OCI-LY7 (cell line): ENCODE measurements around the gene CORO7. TPM values are rescaled to one million over a fixed set of nuclear protein-coding genes. Genes with fewer than 3 reads are reported as not detected.

Experiments used
- BruUV-seq: library from RNA; stranded (reverse); fragments of 400-500 nt; replicated peaks from 2 replicates; lab custom pipeline; 2021; lab: Mats Ljungman, UMichigan
- CTCF ChIA-PET: fragments of 300-600 bp; sonication (Branson Sonifier 250); formaldehyde crosslinking; loops from one replicate; lab custom pipeline; 2022; ENCODE audit warnings: antibody characterized with exemption; ENCODE audit not compliant: unreplicated experiment; lab: Charles Lee
- POLR2A ChIA-PET: fragments of 300-600 bp; sonication (Branson Sonifier 250); formaldehyde crosslinking; loops from one replicate; lab custom pipeline; 2022; ENCODE audit warnings: antibody characterized with exemption; lab: Charles Lee
- DNase-seq: peaks from one replicate; pipeline ENCODE4 v3.0.0-alpha.2; 2015; ENCODE audit warnings: low spot score
- H2AFZ ChIP-seq: fragments of 200-600 bp; sonication (generic), shearing (Covaris generic); 2 replicates; pipeline ENCODE4 v1.6.1; 2014; ENCODE audit warnings: mild to moderate bottlenecking, antibody characterized with exemption, low read length, moderate library complexity
- H3K27ac ChIP-seq: fragments of 200-600 bp; sonication (generic); 2 replicates; pipeline ENCODE4 v1.5.1; 2014; ENCODE audit warnings: mixed run types, low read depth, mild to moderate bottlenecking, moderate library complexity, low read length, inconsistent platforms; ENCODE audit not compliant: poor library complexity, severe bottlenecking
- H3K36me3 ChIP-seq: fragments of 200-600 bp; sonication (generic); 2 replicates; pipeline ENCODE4 v1.6.1; 2014; ENCODE audit warnings: mild to moderate bottlenecking, antibody characterized with exemption, low read length, moderate library complexity, mixed read lengths; ENCODE audit not compliant: insufficient read depth
- H3K4me1 ChIP-seq: fragments of 200-600 bp; sonication (generic); 2 replicates; pipeline ENCODE4 v1.5.1; 2014; ENCODE audit warnings: mild to moderate bottlenecking, low read length; ENCODE audit not compliant: insufficient read depth, poor library complexity, severe bottlenecking
- H3K4me2 ChIP-seq: fragments of 200-600 bp; sonication (generic); 2 replicates; pipeline ENCODE4 v1.6.1; 2014; ENCODE audit warnings: mild to moderate bottlenecking, low read length
- H3K4me3 ChIP-seq: fragments of 200-600 bp; sonication (generic); 2 replicates; pipeline ENCODE4 v1.5.1; 2014; ENCODE audit warnings: mild to moderate bottlenecking, low read depth, low read length; ENCODE audit not compliant: poor library complexity, severe bottlenecking
- H3K79me2 ChIP-seq: fragments of 200-600 bp; sonication (generic); 2 replicates; pipeline ENCODE4 v1.6.1; 2016; ENCODE audit warnings: low read depth, mild to moderate bottlenecking, low read length, moderate library complexity, mixed read lengths; ENCODE audit not compliant: insufficient read depth
- H3K9me2 ChIP-seq: fragments of 200-600 bp; sonication (generic); 2 replicates; pipeline ENCODE4 v1.6.1; 2016; ENCODE audit warnings: mild to moderate bottlenecking, low read length, mixed read lengths; ENCODE audit not compliant: insufficient read depth
- H3K9me3 ChIP-seq: fragments of 200-600 bp; sonication (generic); 2 replicates; pipeline ENCODE4 v1.6.1; 2014; ENCODE audit warnings: mild to moderate bottlenecking, mixed run types, low read length, mixed read lengths
- H4K20me1 ChIP-seq: fragments of 200-600 bp; sonication (generic); 2 replicates; pipeline ENCODE4 v1.6.1; 2014; ENCODE audit warnings: mild to moderate bottlenecking, antibody characterized with exemption, low read length, moderate library complexity, mixed read lengths; ENCODE audit not compliant: insufficient read depth
- EZH2phosphoT487 ChIP-seq: fragments of 200-600 bp; sonication (generic); IDR thresholded peaks from 2 replicates; pipeline ENCODE4 v1.6.1; 2018; ENCODE audit warnings: low read depth, borderline replicate concordance, mild to moderate bottlenecking, mixed run types, antibody characterized with exemption, low read length, moderate library complexity, mixed read lengths
- intact Hi-C: fragments of 100-400 bp; cut with micrococcal nuclease; formaldehyde crosslinking; loops from one replicate; pipeline ENCODE4 v1.10.0; 2022; ENCODE audit not compliant: unreplicated experiment
- total RNA-seq, 2 experiments: library from RNA; depleted of rRNA in 1 of 2; stranded (reverse); fragments of >200 nt in 1 of 2; shearing (Covaris generic) in 1 of 2; gene quantifications; 2 replicates each; pipeline ENCODE4 v1.2.3, GENCODE V29; 2014 to 2022
- TF ChIP-seq, protein P1 (sequence below): fragments of 200-600 bp; sonication (generic); conservative IDR thresholded peaks from 2 replicates; pipeline ENCODE4 v1.5.1; 2014; ENCODE audit warnings: mild to moderate bottlenecking, antibody characterized with exemption, low read length, moderate library complexity, mixed read lengths

The CORO7 gene
- total RNA-seq, 2 experiments from 2014 or later: 77.2 to 112 TPM

DNA sequence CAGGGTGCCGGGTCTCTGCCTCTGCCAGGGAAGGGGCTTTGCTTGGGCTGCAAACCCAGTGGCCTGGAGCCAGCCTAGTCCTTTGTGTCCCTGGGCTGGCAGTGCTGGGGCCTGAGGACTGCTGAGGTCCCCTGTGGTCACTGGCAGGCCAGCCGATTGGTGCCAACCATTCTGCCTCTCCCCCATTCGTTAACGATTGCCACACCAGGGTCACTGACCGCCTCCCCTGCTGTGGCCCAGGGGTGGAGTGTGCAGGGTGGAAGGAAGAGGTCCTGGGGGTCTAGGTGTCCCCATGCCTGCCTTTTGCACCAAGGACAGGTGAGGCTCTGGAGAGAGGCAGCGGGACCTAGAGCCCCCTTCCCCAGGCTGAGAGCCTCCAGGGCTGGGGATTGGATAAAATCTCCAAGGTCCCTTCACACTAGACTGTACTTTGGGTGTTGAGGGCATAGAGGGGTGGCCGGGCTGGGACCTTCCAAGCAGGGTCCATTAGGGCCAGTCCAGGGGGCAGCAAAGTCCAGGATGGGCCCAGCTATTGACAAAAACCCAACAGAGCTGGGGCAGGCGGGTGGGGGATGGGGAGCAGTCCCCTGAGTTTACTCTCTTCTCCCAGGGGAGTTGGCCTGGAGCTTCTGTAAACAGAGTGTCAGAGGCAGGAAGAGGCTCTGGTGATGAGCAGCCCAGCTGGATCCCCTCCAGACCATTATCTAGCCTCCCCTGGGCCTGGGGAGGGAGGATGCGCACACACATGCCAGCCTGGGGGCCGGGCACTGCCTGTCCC lies 43.6 kb downstream of the CORO7 start:
- Histone ChIP-seq H3K9me2 (no peaks in the 10 kb centered on the region), H4K20me1 (peaks cover 6% of the 10 kb centered on the region; the same call in 1 of the 2 replicates), H3K36me3 (no peaks in the 10 kb centered on the region), H3K9me3 (no peaks in the 10 kb centered on the region), H3K4me3 (no peak overlapping the region), H3K27ac (no peak overlapping the region), H2AFZ (no peak overlapping the region), H3K4me1 (peaks cover 22% of the 10 kb centered on the region), H3K79me2 (no peaks in the 10 kb centered on the region), H3K4me2 (peak overlapping the region; percentile 64)
- CTCF ChIA-PET: no interaction called here
- intact Hi-C loops: no loop called here
- peak; percentile 57 for DNase-seq
- TF ChIP-seq, protein P1, sequence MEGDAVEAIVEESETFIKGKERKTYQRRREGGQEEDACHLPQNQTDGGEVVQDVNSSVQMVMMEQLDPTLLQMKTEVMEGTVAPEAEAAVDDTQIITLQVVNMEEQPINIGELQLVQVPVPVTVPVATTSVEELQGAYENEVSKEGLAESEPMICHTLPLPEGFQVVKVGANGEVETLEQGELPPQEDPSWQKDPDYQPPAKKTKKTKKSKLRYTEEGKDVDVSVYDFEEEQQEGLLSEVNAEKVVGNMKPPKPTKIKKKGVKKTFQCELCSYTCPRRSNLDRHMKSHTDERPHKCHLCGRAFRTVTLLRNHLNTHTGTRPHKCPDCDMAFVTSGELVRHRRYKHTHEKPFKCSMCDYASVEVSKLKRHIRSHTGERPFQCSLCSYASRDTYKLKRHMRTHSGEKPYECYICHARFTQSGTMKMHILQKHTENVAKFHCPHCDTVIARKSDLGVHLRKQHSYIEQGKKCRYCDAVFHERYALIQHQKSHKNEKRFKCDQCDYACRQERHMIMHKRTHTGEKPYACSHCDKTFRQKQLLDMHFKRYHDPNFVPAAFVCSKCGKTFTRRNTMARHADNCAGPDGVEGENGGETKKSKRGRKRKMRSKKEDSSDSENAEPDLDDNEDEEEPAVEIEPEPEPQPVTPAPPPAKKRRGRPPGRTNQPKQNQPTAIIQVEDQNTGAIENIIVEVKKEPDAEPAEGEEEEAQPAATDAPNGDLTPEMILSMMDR: no peak
- TF ChIP-seq EZH2phosphoT487: no peak
- POLR2A ChIA-PET: no interaction called here
- no TSS peak for BruUV-seq

DNA sequence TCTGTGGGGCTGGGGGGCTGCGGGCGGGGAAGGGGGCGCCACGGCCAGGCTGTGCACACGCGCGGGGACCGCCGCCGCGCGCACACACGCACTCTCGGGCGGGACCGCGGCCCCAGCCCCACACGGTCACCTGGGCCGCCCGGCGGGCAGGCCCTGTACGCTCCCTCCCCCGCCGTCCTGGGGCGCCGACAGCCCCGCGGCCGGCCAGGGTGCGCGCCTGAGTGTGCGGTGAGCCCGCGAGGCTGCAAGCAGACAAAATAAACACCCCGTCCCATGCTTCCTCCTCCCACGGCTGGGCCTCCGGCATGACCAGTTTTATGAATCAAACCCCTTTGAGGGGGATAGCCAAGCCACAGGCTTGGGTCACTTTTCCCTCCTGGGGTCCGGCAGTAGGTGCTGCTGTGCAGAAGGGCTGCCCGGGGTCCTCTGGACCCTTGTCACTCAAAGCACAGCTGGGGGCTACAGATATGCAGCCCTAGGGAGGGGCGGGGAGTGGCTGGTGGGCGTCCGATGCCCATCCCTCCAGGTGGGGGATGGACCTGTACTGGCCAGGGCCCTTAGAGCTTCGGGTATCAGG lies 44.3 kb downstream of the CORO7 start:
- TF ChIP-seq, protein P1: no peak
- no peak for TF ChIP-seq EZH2phosphoT487
- no peak overlapping the region for H2AFZ ChIP-seq
- peaks cover 6% of the 10 kb centered on the region; the same call in 1 of the 2 replicates for H4K20me1 ChIP-seq
- peaks cover 22% of the 10 kb centered on the region for H3K4me1 ChIP-seq
- H3K4me3 ChIP-seq: peak overlapping the region; percentile 54
- intact Hi-C loops: no loop called here
- H3K27ac ChIP-seq: no peak overlapping the region
- ChIA-PET CTCF (no interaction called here), POLR2A (no interaction called here)
- DNase-seq: no peak
- no peaks in the 10 kb centered on the region for H3K9me3 ChIP-seq
- H3K4me2 ChIP-seq: peak overlapping the region; percentile 64
- no peaks in the 10 kb centered on the region for H3K9me2 ChIP-seq
- no TSS peak for BruUV-seq
- peaks cover 6% of the 10 kb centered on the region; the same call in 1 of the 2 replicates for H3K36me3 ChIP-seq
- H3K79me2 ChIP-seq: no peaks in the 10 kb centered on the region
